Hematopoietic multipotent progenitor cell treated with erythropoietin and hydrocortisone succinate and interleukin-3 and kit ligand, for 15 days (in vitro differentiated cells): ENCODE data around the gene CNTNAP5.

Experiments
- DNase-seq: peaks from one replicate; pipeline ENCODE4 v3.0.0-alpha.2; 2015; ENCODE audit warnings: low spot score

The CNTNAP5 gene

DNA sequence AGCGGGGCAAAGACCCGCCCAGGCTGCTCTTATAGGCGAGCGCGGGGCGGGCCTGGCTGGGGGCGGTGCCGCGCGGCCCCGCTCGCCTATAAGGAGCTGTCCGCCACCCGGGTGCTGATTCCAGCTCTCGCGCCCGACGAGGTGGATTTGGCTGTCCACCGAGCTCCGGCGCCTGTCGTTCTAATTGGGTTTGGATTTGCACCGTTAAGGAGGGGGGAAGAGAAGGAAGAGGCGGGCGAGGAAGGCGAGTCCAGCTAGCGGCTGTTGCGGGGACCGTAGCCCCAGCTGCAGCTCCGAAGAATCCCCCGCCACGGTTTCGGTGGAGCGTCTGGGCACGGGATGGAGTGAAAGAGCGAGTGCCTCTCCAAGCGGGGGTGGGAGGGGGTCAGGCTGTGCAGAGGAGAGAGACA, at the start of gene CNTNAP5:
Gene CNTNAP5 (plus strand): TSS at position 117 of the 410 bp plus-strand sequence. CDS start 364 bp downstream, outside the sequence.
- DNase-seq, result no peak

DNA sequence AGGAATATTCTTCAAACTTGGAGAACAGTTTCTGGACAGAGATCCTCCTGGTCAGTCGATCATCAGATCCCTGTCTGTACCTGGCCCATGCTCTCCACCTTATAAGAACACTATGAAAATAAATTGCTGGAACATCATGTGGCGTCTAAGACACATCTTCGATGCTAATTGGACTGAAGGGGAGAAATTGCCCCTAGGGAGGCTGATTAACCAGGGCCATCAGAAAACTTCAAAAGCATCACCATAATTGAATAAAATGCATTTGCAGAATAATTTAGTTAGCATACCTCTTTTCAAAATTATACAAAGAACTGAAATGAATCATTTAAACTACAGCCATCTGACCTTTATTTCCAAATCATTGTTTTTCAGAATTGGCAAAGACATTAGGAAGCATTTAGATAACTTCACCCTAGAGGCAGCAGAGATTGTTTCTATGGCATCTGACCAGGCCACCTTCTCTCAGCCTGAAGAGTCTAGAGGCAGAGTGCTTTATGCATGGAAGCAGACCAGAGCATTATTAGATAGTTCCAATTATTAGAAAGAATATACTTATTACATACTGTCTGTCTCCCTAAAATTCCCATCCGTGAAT, 48.9 kb upstream of the CNTNAP5 start:
- no peak for DNase-seq

GRCh38 chr2:123993728-123994323, 31.3 kb upstream of the CNTNAP5 start:
- peak; percentile 3 for DNase-seq

GRCh38 chr2:123999681-124000080, 25.4 kb upstream of the CNTNAP5 start:
- DNase-seq, result no peak

- no peak for DNase-seq
Observed at GRCh38 chr2:124001696-124002430, 23.2 kb upstream of the CNTNAP5 start.

DNA sequence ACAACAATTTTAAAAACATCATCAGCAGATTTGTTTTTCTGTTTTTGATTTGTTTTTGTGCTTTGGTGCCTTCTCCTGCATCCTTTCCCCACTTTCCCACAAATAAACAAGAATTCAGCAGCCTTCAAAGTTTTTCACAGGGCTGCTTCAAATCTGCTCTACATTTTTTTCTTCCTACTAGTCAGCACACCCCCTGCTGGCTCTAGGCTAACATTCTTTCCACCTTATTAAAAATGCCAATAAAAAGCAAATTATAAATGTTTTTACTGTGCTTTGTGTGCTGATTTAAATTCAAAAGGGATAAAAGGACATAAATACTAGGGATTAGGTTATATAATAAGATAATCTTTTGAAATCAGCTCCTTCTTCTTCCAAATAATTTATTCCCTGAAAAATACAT, 6.2 kb upstream of the CNTNAP5 start:
- no peak for DNase-seq

GRCh38 chr2:124024561-124025170, 421 bp upstream of the CNTNAP5 start:
- no peak for DNase-seq

- DNase-seq, result no peak
Observed at GRCh38 chr2:124025891-124026434, 876 bp downstream of the CNTNAP5 start.

DNA sequence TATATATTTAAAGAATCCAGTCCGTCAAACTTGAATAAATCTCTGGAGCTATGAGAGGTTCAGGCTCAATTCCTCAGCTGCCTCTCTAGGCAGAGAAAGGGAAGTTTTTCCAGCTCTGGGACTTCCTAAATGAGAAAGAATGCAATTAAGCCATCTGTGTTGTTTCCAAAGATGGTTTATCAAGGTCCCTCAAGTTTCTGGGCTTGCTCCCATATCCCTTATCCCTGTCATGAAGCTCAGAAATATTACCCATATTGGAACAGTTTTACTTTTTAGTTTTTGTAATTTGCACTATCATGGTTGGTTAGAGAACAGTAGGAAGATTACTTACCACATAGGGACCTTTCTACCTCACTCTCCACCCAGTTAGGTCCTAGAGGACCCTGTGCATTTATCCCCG, 1.4 kb downstream of the CNTNAP5 start:
- DNase-seq, result no peak

DNA sequence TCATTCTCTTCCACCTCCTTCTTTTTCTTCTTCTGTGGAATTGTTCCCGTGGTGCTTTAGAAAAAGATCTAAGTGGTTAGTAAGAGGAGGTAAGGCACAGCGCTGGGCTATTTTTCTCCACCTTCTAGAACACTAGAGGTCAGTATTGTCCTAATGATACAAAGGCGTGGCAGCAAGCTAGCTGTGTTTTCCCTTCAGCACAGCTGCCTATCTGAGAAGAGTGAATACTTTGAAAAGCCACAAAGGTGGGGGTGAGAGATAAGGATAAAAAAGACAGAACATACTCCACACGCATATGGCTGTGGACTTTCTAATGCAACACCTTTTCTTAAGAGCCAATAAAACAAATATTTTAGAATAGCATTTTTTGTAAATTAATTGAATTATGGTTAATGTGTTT, 2.1 kb downstream of the CNTNAP5 start:
- DNase-seq, result peak; percentile 23

DNA sequence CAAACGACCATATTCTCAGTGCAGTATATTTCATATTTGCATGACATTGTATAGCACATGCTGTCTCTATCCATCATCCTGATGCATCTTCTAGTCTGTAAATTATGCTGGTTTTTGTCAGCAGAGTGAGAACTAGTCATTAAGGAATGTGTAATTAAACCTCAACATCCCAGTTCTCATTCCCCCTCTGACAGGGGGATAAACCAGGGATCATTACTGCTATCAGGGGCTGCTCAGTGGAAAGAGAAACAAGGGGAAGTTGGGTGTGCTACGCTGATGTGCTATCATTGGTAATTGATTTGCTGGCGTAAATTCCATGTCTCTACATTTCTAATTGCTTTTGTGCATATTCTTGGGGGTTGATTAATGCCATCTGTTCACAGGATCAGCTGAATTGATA, 7.7 kb downstream of the CNTNAP5 start:
- DNase-seq, result no peak

GRCh38 chr2:124034265-124034664, 9.2 kb downstream of the CNTNAP5 start:
- no peak for DNase-seq

GRCh38 chr2:124035001-124035400, 9.9 kb downstream of the CNTNAP5 start:
- DNase-seq, result no peak

GRCh38 chr2:124039032-124039431, 13.9 kb downstream of the CNTNAP5 start:
- no peak for DNase-seq

- no peak for DNase-seq
Observed at GRCh38 chr2:124039762-124040291, 14.7 kb downstream of the CNTNAP5 start.

DNA sequence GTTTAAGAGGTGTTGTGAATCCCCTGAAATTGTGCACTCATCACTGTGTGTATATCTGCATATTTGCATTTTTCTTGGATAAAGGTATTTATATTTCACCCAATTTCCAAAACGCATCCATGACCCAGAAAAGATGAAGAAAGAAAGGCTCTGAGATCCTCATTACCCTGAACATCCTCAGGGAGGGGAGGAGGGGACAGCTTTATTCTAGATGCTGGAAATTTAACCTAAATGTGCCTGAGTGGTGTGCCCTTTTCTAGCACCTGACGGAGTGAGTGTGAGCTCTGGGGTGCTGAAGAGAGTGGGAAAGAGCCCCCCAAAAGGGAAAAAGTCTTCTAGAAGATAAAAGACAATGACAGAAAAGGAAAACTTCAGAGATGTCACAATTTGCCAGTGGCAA, 20.8 kb downstream of the CNTNAP5 start:
- DNase-seq, result no peak

GRCh38 chr2:124046332-124046731, 21.2 kb downstream of the CNTNAP5 start:
- no peak for DNase-seq

GRCh38 chr2:124048102-124048501, 23.0 kb downstream of the CNTNAP5 start:
- DNase-seq, result no peak

GRCh38 chr2:124048664-124049063, 23.6 kb downstream of the CNTNAP5 start:
- no peak for DNase-seq

DNA sequence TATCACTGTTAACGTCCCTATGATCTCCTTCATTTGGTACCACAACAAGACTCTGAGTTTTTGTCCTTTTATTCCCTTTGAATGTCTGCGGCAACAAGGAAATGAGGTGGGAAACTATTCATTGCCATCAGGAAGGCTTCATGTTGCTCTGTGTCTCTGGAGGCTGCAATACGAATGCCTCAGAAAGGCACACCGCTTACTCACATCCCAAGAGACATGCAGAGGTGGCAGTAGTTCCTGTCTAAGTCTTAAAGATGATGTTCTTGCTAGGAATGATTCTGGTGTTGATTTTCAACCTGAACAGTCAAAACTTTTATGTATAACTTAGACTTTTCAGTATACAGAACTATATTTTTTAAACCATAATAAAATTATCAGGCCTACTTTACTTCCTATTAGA, 24.0 kb downstream of the CNTNAP5 start:
- DNase-seq, result no peak

GRCh38 chr2:124050833-124051497, 25.9 kb downstream of the CNTNAP5 start:
- DNase-seq, result no peak

DNA sequence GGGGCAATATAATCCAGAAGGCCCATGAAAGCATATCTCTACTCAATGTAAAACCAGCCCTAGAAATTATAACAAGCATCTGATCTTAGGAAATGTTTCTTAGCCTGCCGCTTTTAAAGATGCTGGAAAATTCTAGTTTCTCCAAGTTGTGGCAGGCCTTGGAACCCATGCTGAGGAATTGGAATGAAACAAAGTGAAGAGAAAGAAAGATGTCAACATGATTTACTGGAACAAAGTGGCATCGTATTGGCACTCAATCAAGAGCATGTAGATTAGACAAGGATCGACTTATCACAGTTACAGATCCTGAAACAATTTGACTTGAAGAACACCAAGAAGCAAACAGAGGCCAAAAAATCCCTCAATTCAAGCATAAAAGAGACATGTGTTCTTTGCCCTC, 28.7 kb downstream of the CNTNAP5 start:
- no peak for DNase-seq
